Measurements from ENCODE around the gene NCF2.

Gene NCF2

DNA sequence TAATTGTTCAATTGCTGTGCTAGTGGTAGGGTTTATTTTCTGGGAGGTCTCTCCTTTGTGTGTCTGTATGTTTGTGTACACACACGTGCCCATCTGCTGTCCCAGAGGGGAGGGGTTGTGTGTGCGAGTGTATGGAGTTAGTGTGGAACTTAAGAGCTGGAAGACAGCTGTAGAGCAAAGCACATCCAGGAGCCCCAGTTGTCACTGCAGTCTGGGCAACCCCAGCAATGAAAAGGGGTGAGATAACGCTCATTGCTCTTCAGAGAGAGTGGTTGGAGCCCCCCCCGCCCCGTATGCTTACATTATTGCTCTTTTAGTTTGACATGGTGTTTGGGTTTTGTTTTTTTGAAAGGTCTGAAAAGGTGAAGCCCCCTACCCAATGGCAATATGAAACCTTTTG is 36.9 kb downstream of the NCF2 start:
- Histone ChIP-seq H3K27ac (replicated peaks) (no peak overlapping the region), H3K4me3 (replicated peaks; ENCODE audit: insufficient read depth, low read length) (no peak overlapping the region), H3K27me3 (ENCODE audit: insufficient read depth, poor library complexity, severe bottlenecking) (no peaks in the 10 kb centered on the region)
- TF ChIP-seq GABPA (IDR thresholded peaks at IDR 0.05; ENCODE audit: low read depth), result no peak
- no peak for DNase-seq (ENCODE audit: low read depth in 1 of 2, low spot score in 1 of 2)

DNA sequence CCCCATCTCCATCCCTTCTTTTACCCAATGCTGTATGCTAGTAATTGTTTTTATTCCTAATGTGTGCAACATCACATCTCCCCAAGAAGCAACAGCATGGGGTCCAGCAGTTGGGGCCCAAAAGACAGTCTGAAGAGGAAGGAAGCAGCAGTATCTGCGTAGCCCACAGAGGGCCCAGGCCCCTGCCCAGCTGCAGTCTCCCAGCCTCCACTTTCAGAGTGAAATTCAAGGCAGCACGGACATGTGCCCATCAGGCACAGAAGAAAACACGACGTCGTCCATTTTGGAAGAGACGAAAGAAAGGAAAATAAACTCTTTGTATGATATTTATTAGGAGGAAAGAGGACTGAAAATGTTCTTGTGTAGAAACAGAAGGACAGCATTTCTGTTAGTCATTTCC is 37.4 kb downstream of the NCF2 start:
- TF ChIP-seq SPI1 (IDR thresholded peaks at IDR 0.05; ENCODE audit: borderline replicate concordance, low read depth) (no peak), GABPA (IDR thresholded peaks at IDR 0.05; ENCODE audit: low read depth) (no peak)
- no peak for DNase-seq (ENCODE audit: low read depth in 1 of 2, low spot score in 1 of 2)
- Histone ChIP-seq H3K27ac (replicated peaks) (no peak overlapping the region), H3K27me3 (ENCODE audit: insufficient read depth, poor library complexity, severe bottlenecking) (no peaks in the 10 kb centered on the region), H3K4me3 (replicated peaks; ENCODE audit: insufficient read depth, low read length) (no peak overlapping the region)

DNA sequence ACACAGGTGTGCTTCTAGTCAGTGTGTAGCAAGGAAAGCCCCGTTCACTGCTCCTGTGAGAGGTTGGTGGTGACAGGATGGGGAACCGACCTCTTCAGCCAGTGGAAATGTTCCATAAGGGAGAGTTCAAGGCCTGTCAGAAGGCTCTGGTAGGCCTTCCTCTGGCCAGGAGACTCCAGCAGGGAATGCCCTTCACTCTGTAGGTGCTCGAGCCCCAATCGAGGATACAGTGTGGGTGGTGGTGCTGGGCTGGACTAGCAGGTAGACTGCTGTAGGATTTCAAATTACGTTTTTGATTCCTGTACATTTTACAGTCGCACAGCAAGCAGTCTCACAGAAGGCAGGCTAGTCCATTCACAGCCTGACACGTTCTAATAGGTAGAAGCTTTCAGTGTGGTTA is 37.8 kb downstream of the NCF2 start:
- H3K4me3 ChIP-seq (replicated peaks; ENCODE audit: insufficient read depth, low read length), result no peak overlapping the region
- H3K27me3 ChIP-seq (ENCODE audit: insufficient read depth, poor library complexity, severe bottlenecking), result no peaks in the 10 kb centered on the region
- no peak for DNase-seq (ENCODE audit: low read depth in 1 of 2, low spot score in 1 of 2)
- TF ChIP-seq POLR2AphosphoS5 (IDR thresholded peaks at IDR 0.05; ENCODE audit: low read depth) (no peak), SPI1 (IDR thresholded peaks at IDR 0.05; ENCODE audit: borderline replicate concordance, low read depth) (no peak), GABPA (IDR thresholded peaks at IDR 0.05; ENCODE audit: low read depth) (no peak)
- TF ChIP-seq, protein P1, sequence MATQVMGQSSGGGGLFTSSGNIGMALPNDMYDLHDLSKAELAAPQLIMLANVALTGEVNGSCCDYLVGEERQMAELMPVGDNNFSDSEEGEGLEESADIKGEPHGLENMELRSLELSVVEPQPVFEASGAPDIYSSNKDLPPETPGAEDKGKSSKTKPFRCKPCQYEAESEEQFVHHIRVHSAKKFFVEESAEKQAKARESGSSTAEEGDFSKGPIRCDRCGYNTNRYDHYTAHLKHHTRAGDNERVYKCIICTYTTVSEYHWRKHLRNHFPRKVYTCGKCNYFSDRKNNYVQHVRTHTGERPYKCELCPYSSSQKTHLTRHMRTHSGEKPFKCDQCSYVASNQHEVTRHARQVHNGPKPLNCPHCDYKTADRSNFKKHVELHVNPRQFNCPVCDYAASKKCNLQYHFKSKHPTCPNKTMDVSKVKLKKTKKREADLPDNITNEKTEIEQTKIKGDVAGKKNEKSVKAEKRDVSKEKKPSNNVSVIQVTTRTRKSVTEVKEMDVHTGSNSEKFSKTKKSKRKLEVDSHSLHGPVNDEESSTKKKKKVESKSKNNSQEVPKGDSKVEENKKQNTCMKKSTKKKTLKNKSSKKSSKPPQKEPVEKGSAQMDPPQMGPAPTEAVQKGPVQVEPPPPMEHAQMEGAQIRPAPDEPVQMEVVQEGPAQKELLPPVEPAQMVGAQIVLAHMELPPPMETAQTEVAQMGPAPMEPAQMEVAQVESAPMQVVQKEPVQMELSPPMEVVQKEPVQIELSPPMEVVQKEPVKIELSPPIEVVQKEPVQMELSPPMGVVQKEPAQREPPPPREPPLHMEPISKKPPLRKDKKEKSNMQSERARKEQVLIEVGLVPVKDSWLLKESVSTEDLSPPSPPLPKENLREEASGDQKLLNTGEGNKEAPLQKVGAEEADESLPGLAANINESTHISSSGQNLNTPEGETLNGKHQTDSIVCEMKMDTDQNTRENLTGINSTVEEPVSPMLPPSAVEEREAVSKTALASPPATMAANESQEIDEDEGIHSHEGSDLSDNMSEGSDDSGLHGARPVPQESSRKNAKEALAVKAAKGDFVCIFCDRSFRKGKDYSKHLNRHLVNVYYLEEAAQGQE (IDR thresholded peaks at IDR 0.05; ENCODE audit: insufficient replicate concordance, low read depth), result no peak
- TF ChIP-seq, protein P2, sequence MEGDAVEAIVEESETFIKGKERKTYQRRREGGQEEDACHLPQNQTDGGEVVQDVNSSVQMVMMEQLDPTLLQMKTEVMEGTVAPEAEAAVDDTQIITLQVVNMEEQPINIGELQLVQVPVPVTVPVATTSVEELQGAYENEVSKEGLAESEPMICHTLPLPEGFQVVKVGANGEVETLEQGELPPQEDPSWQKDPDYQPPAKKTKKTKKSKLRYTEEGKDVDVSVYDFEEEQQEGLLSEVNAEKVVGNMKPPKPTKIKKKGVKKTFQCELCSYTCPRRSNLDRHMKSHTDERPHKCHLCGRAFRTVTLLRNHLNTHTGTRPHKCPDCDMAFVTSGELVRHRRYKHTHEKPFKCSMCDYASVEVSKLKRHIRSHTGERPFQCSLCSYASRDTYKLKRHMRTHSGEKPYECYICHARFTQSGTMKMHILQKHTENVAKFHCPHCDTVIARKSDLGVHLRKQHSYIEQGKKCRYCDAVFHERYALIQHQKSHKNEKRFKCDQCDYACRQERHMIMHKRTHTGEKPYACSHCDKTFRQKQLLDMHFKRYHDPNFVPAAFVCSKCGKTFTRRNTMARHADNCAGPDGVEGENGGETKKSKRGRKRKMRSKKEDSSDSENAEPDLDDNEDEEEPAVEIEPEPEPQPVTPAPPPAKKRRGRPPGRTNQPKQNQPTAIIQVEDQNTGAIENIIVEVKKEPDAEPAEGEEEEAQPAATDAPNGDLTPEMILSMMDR (IDR thresholded peaks at IDR 0.05; ENCODE audit: insufficient read depth, low read length), result no peak
- no peak overlapping the region for H3K27ac ChIP-seq (replicated peaks)

DNA sequence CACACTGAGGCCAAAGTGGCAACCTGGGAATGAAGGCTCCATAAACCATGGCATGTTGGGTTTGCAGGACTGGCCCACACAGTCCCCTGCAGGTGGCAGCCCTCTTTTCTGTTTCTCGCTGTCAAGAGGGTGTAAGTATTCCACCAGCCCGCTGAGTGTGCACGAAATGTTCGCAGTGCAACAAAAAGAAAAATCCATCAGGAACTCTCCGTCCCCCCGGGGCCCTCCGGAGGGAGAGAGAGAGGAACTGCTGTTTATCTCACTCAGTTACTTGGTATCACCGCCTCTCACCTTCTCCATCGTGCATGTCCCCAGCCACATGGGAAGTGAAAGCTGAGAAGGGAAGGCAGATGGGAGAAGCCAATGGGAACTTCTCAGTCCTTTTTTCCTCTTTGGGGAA is 38.3 kb downstream of the NCF2 start:
- H3K27me3 ChIP-seq (ENCODE audit: insufficient read depth, poor library complexity, severe bottlenecking), result no peaks in the 10 kb centered on the region
- H3K4me3 ChIP-seq (replicated peaks; ENCODE audit: insufficient read depth, low read length), result no peak overlapping the region
- no peak for DNase-seq (ENCODE audit: low read depth in 1 of 2, low spot score in 1 of 2)
- TF ChIP-seq, protein P1 (IDR thresholded peaks at IDR 0.05; ENCODE audit: insufficient replicate concordance, low read depth), result no peak
- no peak for TF ChIP-seq SPI1 (IDR thresholded peaks at IDR 0.05; ENCODE audit: borderline replicate concordance, low read depth)
- TF ChIP-seq GABPA (IDR thresholded peaks at IDR 0.05; ENCODE audit: low read depth), result no peak
- TF ChIP-seq, protein P2 (IDR thresholded peaks at IDR 0.05; ENCODE audit: insufficient read depth, low read length), result no peak
- TF ChIP-seq POLR2AphosphoS5 (IDR thresholded peaks at IDR 0.05; ENCODE audit: low read depth), result no peak
- H3K27ac ChIP-seq (replicated peaks), result no peak overlapping the region

DNA sequence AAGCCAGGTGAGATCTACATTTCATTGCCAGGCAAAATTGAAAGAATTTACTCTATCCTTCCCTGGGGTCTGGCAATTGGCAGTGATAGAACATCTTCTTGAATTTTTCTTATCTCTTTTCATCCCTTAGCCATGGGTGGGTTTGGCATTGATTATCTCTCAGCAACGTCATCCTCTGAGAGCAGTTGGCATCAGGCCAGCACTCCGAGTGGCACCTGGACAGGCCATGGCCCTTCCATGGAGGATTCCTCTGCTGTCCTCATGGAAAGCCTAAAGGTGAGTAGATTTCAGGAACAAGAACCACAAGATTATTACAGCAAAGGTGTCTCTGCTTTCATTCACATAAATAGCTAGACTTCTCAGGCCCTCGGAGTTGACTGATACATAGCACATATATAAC is 39.3 kb downstream of the NCF2 start:
- TF ChIP-seq, protein P1 (IDR thresholded peaks at IDR 0.05; ENCODE audit: insufficient replicate concordance, low read depth), result no peak
- TF ChIP-seq SPI1 (IDR thresholded peaks at IDR 0.05; ENCODE audit: borderline replicate concordance, low read depth) (no peak), GABPA (IDR thresholded peaks at IDR 0.05; ENCODE audit: low read depth) (no peak), POLR2AphosphoS5 (IDR thresholded peaks at IDR 0.05; ENCODE audit: low read depth) (no peak)
- no peak for DNase-seq (ENCODE audit: low read depth in 1 of 2, low spot score in 1 of 2)
- H3K4me3 ChIP-seq (replicated peaks; ENCODE audit: insufficient read depth, low read length), result no peak overlapping the region
- H3K27me3 ChIP-seq (ENCODE audit: insufficient read depth, poor library complexity, severe bottlenecking), result no peaks in the 10 kb centered on the region
- H3K27ac ChIP-seq (replicated peaks), result no peak overlapping the region
